OCI-LY1 (cell line): ENCODE results near the gene MYH14.

Experiments
- CTCF ChIP-seq: fragments of 200-600 bp; sonication (generic), shearing (Covaris generic); IDR thresholded peaks from 2 replicates; pipeline ENCODE4 v1.5.1; 2017; ENCODE audit warnings: mild to moderate bottlenecking, antibody characterized with exemption, low read length, moderate library complexity, mixed read lengths
- EZH2 ChIP-seq: fragments of 200-600 bp; sonication (generic), shearing (Covaris generic); IDR thresholded peaks from 2 replicates; pipeline ENCODE4 v1.8.0; 2017; ENCODE audit warnings: borderline replicate concordance, mixed run types, mild to moderate bottlenecking, antibody characterized with exemption, low read length, moderate library complexity, mixed read lengths

GRCh38 chr19:50252111-50252886, 48.9 kb downstream of the MYH14 start:
- peak; percentile 76 for TF ChIP-seq CTCF
- TF ChIP-seq EZH2 = no peak
